HepG2 (cell line): Measurements from ENCODE around the gene AIDA. TPM values are rescaled to one million over a fixed set of nuclear protein-coding genes. Genes with fewer than 3 reads are reported as not detected.

ENCODE experiments used
- ATAC-seq: fragments of 200-7000 bp; cut with Tn5 transposase; 3 replicates; pipeline ENCODE4 v1.9.1; 2020; ENCODE audit warnings: mild to moderate bottlenecking, moderate library complexity
- BruUV-seq: library from RNA; stranded (reverse); fragments of 400-500 nt; replicated peaks from 2 replicates; lab custom pipeline; 2021; lab: Mats Ljungman, UMichigan
- CTCF ChIA-PET: fragments of 300-600 bp; formaldehyde crosslinking; extraction: SDS; loops from one replicate; lab custom pipeline; 2021; ENCODE audit warnings: low total read pairs, inconsistent platforms, low intra/inter-chr PET ratio; lab: Yijun Ruan, JAX
- POLR2A ChIA-PET: fragments of 350-600 bp; sonication (Branson Sonifier 250); formaldehyde crosslinking; loops from one replicate; lab custom pipeline; 2020; ENCODE audit warnings: antibody characterized with exemption, inconsistent platforms; lab: Yijun Ruan, JAX
- DNase-seq: peaks from one replicate; pipeline ENCODE4 v3.0.0-alpha.2; 2015; ENCODE audit warnings: low spot score
- FAIRE-seq: peaks from 3 replicates; lab custom pipeline; 2011; peaks lifted over from hg19 to GRCh38; lab: Jason Lieb, UNC
- H2AFZ ChIP-seq: one replicate; pipeline ENCODE4 v1.6.1; 2011; ENCODE audit warnings: low read length, inconsistent platforms
- H3K27ac ChIP-seq: fragments of 300-600 bp; 3 replicates; pipeline ENCODE4 v1.8.0; 2011; ENCODE audit warnings: mixed run types, mild to moderate bottlenecking, mixed read lengths, low read length, inconsistent platforms; ENCODE audit not compliant: insufficient read depth; ENCODE audit errors: extremely low read length
- H3K27me3 ChIP-seq, 2 experiments: fragments of 200-600 bp in 1 of 2; 2 replicates in 1 of 2; 3 replicates in 1 of 2; pipeline versions ENCODE4 v1.6.0 to v1.8.0; 2011; ENCODE audit warnings: low read length in 2 of 2, mild to moderate bottlenecking in 2 of 2, moderate library complexity in 2 of 2, inconsistent platforms in 1 of 2; ENCODE audit not compliant: insufficient read depth in 2 of 2, control insufficient read depth in 1 of 2
- H3K36me3 ChIP-seq, 2 experiments: fragments of 200-600 bp in 1 of 2; replicated peaks in 1 of 2; 2 replicates in 1 of 2; 3 replicates in 1 of 2; pipeline versions ENCODE4 v1.5.1 to v1.8.0; 2011; ENCODE audit warnings: low read length in 2 of 2, inconsistent platforms in 1 of 2; ENCODE audit not compliant: insufficient read depth in 2 of 2, control insufficient read depth in 1 of 2
- H3K4me1 ChIP-seq: 2 replicates; pipeline ENCODE4 v1.5.1; 2012; ENCODE audit warnings: low read length, inconsistent platforms; ENCODE audit not compliant: insufficient read depth
- H3K4me2 ChIP-seq: 2 replicates; pipeline ENCODE4 v1.6.0; 2011; ENCODE audit warnings: low read depth, low read length, inconsistent platforms
- H3K4me3 ChIP-seq, 3 experiments: fragments of 200-600 bp in 1 of 3; sonication (generic), shearing (Covaris generic) in 1 of 3; replicated peaks in 1 of 3; 2 replicates each; pipeline ENCODE4 v1.5.1; 2011 to 2016; ENCODE audit warnings: low read length in 3 of 3, inconsistent platforms in 2 of 3, low read depth in 2 of 3, mild to moderate bottlenecking in 2 of 3, control low read depth in 1 of 3, mixed read lengths in 1 of 3; ENCODE audit not compliant: insufficient read depth in 1 of 3
- H3K79me2 ChIP-seq: one replicate; pipeline ENCODE4 v1.6.1; 2011; ENCODE audit warnings: low read length, inconsistent platforms; ENCODE audit not compliant: insufficient read depth
- H3K9ac ChIP-seq: 2 replicates; pipeline ENCODE4 v1.6.0; 2011; ENCODE audit warnings: mild to moderate bottlenecking, low read depth, low read length, inconsistent platforms; ENCODE audit not compliant: insufficient read depth
- H3K9me3 ChIP-seq: 2 replicates; pipeline ENCODE4 v1.5.1; 2012; ENCODE audit warnings: mild to moderate bottlenecking, low read length
- H4K20me1 ChIP-seq: 2 replicates; pipeline ENCODE4 v1.6.0; 2011; ENCODE audit warnings: inconsistent platforms, mild to moderate bottlenecking, low read length, moderate library complexity; ENCODE audit not compliant: insufficient read depth
- CEBPZ ChIP-seq: IDR thresholded peaks from 2 replicates; pipeline ENCODE4 v1.6.1; 2012; ENCODE audit warnings: low read length, improper control_type of control experiment
- DMTF1 ChIP-seq: sonication (generic); formaldehyde crosslinking; IDR thresholded peaks from 2 replicates; pipeline ENCODE4 v1.4.0; 2020; ENCODE audit warnings: mild to moderate bottlenecking, missing genetic modification reagents
- MBD4 ChIP-seq: IDR thresholded peaks from 2 replicates; pipeline ENCODE4 v1.6.1; 2012; ENCODE audit warnings: low read length, inconsistent platforms, borderline replicate concordance
- NR1H2 ChIP-seq: sonication (generic); formaldehyde crosslinking; IDR thresholded peaks from 2 replicates; pipeline ENCODE4 v1.8.1; 2022; ENCODE audit warnings: low read depth, missing genetic modification reagents, borderline replicate concordance
- RAD51 ChIP-seq: fragments of 450-650 bp; IDR thresholded peaks from 2 replicates; pipeline ENCODE4 v1.6.1; 2016; ENCODE audit warnings: borderline replicate concordance
- ZNF446 ChIP-seq: sonication (generic); formaldehyde crosslinking; IDR thresholded peaks from 2 replicates; pipeline ENCODE4 v1.5.0; 2020; ENCODE audit warnings: mild to moderate bottlenecking, missing genetic modification reagents
- WGBS: methylation state at CpG from one replicate; pipeline ENCODE4 v1.1.6; 2017; ENCODE audit warnings: low lambda C conversion rate; 5-methylcytosine and 5-hydroxymethylcytosine counted together
- in situ Hi-C: cut with HindIII; loops from 2 replicates; pipeline ENCODE4 v1.10.0; 2017; ENCODE audit warnings: low pct_unique_long_range_greater_than_20kb; ENCODE audit not compliant: extremely low pct_ligation_motif_present
- intact Hi-C: fragments of 100-400 bp; cut with micrococcal nuclease; formaldehyde crosslinking; loops from one replicate; pipeline ENCODE4 v1.10.0; 2022; ENCODE audit not compliant: unreplicated experiment
- polyA plus RNA-seq, 8 experiments: library from polyadenylated mRNA; depleted of rRNA in 3 of 8; stranded (reverse) in 7 of 8; unstranded in 1 of 8; fragments of >200 nt; fragmentation: Illumina TruSeq in 4 of 8; extraction: Trizol in 4 of 8; gene quantifications; 2 replicates each; pipeline versions ENCODE4 v1.2.1 to v1.2.3, GENCODE V29; 2011 to 2016; ENCODE audit warnings: low read depth in 4 of 8, missing spikeins in 1 of 8, mixed read lengths in 1 of 8; ENCODE audit not compliant: insufficient read depth in 1 of 8
- total RNA-seq, 5 experiments: library from RNA; depleted of rRNA; stranded (reverse); fragments of >200 nt; fragmentation: Illumina TruSeq; extraction: Trizol; gene quantifications; 2 replicates each; pipeline ENCODE4 v1.2.3, GENCODE V29; 2016; ENCODE audit warnings: low read depth in 1 of 5
- TF ChIP-seq, protein P1 (sequence below): IDR thresholded peaks from 2 replicates; pipeline ENCODE4 v1.6.1; 2016
- TF ChIP-seq, protein P2 (sequence below): sonication (generic); formaldehyde crosslinking; IDR thresholded peaks from 2 replicates; pipeline ENCODE4 v1.4.0; 2020; ENCODE audit warnings: mild to moderate bottlenecking, low read depth, missing genetic modification reagents

Gene AIDA
- total and polyA plus RNA-seq, 2 of the 13 experiments (the other 11 are each of a cell fraction or from before 2014, with no cell fraction given): 17.5 to 35.4 TPM

DNA sequence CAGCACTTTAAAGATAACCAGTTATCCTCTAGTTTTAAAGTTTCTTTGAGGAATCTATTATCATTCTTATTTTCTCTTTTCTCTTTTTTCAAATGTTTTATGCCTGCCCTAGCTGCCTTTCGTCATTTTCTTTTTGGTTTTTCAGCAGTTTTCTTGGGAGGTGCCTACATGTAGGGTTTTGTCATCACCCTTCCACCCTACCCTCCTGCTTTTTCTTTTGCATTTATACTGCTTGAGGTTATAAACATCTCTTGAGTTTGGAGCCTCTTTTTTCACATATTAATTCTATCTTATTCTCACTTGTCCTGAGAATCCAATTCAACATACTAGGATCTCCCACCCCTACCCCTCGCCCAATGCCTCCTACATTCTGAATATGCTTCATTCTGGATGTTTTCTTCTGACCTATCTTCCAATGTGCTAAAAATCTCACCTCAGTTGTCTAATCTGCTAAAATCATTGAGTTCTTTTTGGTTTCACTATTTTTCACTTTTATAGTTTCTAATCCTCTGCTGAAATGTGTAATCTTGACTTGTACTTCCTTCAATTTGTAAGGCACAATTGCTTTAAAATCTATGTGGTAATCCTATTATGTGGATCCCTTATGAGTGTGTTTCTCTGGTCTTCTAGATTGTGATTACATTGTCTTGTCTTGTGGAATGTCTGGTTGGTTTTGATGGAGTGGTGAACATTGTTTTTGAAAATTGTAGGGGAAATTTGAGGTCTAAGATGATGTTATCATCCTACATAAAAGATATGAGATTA, 55.7 kb downstream of the AIDA start:
- ChIA-PET CTCF (no interaction called here), POLR2A (no interaction called here)
- Histone ChIP-seq H3K36me3 (peaks cover 16 to 92% of the 10 kb centered on the region in 2 experiments), H3K27me3 (no peaks in the 10 kb centered on the region), H3K9ac (no peak overlapping the region), H4K20me1 (no peaks in the 10 kb centered on the region), H3K27ac (no peak overlapping the region), H2AFZ (no peak overlapping the region), H3K79me2 (no peaks in the 10 kb centered on the region), H3K9me3 (no peaks in the 10 kb centered on the region), H3K4me1 (no peaks in the 10 kb centered on the region), H3K4me3 (no peak overlapping the region), H3K4me2 (no peak overlapping the region)
- DNase-seq: no peak
- ATAC-seq: no peak
- 96% methylated on average over 2 of the region's 2 CpGs for WGBS
- in situ Hi-C loops: no loop called here
- intact Hi-C loops: no loop called here
- no TSS peak for BruUV-seq
- TF ChIP-seq, protein P1, sequence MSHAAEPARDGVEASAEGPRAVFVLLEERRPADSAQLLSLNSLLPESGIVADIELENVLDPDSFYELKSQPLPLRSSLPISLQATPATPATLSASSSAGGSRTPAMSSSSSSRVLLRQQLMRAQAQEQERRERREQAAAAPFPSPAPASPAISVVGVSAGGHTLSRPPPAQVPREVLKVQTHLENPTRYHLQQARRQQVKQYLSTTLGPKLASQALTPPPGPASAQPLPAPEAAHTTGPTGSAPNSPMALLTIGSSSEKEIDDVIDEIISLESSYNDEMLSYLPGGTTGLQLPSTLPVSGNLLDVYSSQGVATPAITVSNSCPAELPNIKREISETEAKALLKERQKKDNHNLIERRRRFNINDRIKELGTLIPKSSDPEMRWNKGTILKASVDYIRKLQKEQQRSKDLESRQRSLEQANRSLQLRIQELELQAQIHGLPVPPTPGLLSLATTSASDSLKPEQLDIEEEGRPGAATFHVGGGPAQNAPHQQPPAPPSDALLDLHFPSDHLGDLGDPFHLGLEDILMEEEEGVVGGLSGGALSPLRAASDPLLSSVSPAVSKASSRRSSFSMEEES: no peak
- TF ChIP-seq NR1H2: no peak
- FAIRE-seq: no peak

GRCh38 chr1:222654849-222655248, 57.4 kb downstream of the AIDA start:
- Histone ChIP-seq H3K4me1 (no peaks in the 10 kb centered on the region), H3K79me2 (no peaks in the 10 kb centered on the region), H3K9ac (no peak overlapping the region), H2AFZ (no peak overlapping the region), H3K36me3 (peaks cover 12 to 91% of the 10 kb centered on the region in 2 experiments), H3K4me2 (no peak overlapping the region), H3K9me3 (no peaks in the 10 kb centered on the region), H4K20me1 (no peaks in the 10 kb centered on the region), H3K27me3 (no peaks in the 10 kb centered on the region), H3K4me3 (no peak overlapping the region), H3K27ac (no peak overlapping the region)
- no peak for ATAC-seq
- 96% methylated on average over 5 of the region's 5 CpGs for WGBS
- in situ Hi-C loops: no loop called here
- ChIA-PET CTCF (no interaction called here), POLR2A (no interaction called here)
- no peak for DNase-seq
- FAIRE-seq: no peak
- intact Hi-C loops: no loop called here
- BruUV-seq: no TSS peak
- no peak for TF ChIP-seq RAD51
- no peak for TF ChIP-seq ZNF446
- no peak for TF ChIP-seq CEBPZ
- TF ChIP-seq DMTF1 (CRISPR knock-in tag): no peak
- TF ChIP-seq, protein P2, sequence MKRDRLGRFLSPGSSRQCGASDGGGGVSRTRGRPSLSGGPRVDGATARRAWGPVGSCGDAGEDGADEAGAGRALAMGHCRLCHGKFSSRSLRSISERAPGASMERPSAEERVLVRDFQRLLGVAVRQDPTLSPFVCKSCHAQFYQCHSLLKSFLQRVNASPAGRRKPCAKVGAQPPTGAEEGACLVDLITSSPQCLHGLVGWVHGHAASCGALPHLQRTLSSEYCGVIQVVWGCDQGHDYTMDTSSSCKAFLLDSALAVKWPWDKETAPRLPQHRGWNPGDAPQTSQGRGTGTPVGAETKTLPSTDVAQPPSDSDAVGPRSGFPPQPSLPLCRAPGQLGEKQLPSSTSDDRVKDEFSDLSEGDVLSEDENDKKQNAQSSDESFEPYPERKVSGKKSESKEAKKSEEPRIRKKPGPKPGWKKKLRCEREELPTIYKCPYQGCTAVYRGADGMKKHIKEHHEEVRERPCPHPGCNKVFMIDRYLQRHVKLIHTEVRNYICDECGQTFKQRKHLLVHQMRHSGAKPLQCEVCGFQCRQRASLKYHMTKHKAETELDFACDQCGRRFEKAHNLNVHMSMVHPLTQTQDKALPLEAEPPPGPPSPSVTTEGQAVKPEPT (CRISPR knock-in tag): no peak
- TF ChIP-seq MBD4: no peak
